HCT116 (cell line): ENCODE data around the gene EVC.

ENCODE experiments used
- CEBPB ChIP-seq: IDR thresholded peaks from 2 replicates; pipeline ENCODE4 v1.6.1; 2012; ENCODE audit warnings: low read depth
- EGR1 ChIP-seq: IDR thresholded peaks from 2 replicates; pipeline ENCODE4 v1.6.1; 2012; ENCODE audit warnings: low read depth
- EZH2phosphoT487 ChIP-seq: fragments of 200-600 bp; IDR thresholded peaks from 2 replicates; pipeline ENCODE4 v1.6.1; 2018; ENCODE audit warnings: antibody characterized with exemption, borderline replicate concordance
- JUND ChIP-seq: IDR thresholded peaks from 2 replicates; pipeline ENCODE4 v1.6.1; 2012
- POLR2A ChIP-seq: IDR thresholded peaks from 2 replicates; pipeline ENCODE4 v1.7.0; 2011; ENCODE audit warnings: borderline replicate concordance; ENCODE audit not compliant: insufficient read depth, insufficient read length; ENCODE audit errors: extremely low read depth
- POLR2AphosphoS5 ChIP-seq: IDR thresholded peaks from 2 replicates; pipeline ENCODE4 v1.6.1; 2011; ENCODE audit warnings: mild to moderate bottlenecking, low read depth, low read length, moderate library complexity
- RAD21 ChIP-seq: IDR thresholded peaks from 2 replicates; pipeline ENCODE4 v1.6.1; 2012; ENCODE audit warnings: low read depth, mild to moderate bottlenecking
- SIN3A ChIP-seq: IDR thresholded peaks from 2 replicates; pipeline ENCODE4 v1.6.1; 2012; ENCODE audit warnings: low read depth
- TCF7L2 ChIP-seq: IDR thresholded peaks from 2 replicates; pipeline ENCODE4 v1.7.0; 2011; ENCODE audit warnings: borderline replicate concordance, inconsistent platforms; ENCODE audit not compliant: insufficient read depth, insufficient read length; ENCODE audit errors: extremely low read depth
- ZFX ChIP-seq: fragments of 450-650 bp; IDR thresholded peaks from 2 replicates; pipeline ENCODE4 v1.6.1; 2017
- TF ChIP-seq, protein P1 (sequence below): IDR thresholded peaks from 2 replicates; pipeline ENCODE4 v1.6.1; 2012
- TF ChIP-seq, protein P2 (sequence below): IDR thresholded peaks from 2 replicates; pipeline ENCODE4 v1.6.1; 2012
- TF ChIP-seq, protein P3 (sequence below), 3 experiments: fragments of 200-600 bp in 1 of 3; sonication (generic) in 1 of 3; IDR thresholded peaks in 2 of 3; conservative IDR thresholded peaks in 1 of 3; 2 replicates each; pipeline ENCODE4 v1.5.1; 2012 to 2017; ENCODE audit warnings: low read depth in 2 of 3, low read length in 2 of 3, antibody characterized with exemption in 1 of 3, borderline replicate concordance in 1 of 3, control low read depth in 1 of 3, mild to moderate bottlenecking in 1 of 3, mixed read lengths in 1 of 3, mixed run types in 1 of 3, moderate library complexity in 1 of 3; ENCODE audit not compliant: insufficient read depth in 1 of 3
- TF ChIP-seq, protein P4 (sequence below): IDR thresholded peaks from 2 replicates; pipeline ENCODE4 v1.6.1; 2011; ENCODE audit warnings: mild to moderate bottlenecking, low read length, moderate library complexity; ENCODE audit not compliant: insufficient replicate concordance; ENCODE audit errors: extremely low read depth

DNA sequence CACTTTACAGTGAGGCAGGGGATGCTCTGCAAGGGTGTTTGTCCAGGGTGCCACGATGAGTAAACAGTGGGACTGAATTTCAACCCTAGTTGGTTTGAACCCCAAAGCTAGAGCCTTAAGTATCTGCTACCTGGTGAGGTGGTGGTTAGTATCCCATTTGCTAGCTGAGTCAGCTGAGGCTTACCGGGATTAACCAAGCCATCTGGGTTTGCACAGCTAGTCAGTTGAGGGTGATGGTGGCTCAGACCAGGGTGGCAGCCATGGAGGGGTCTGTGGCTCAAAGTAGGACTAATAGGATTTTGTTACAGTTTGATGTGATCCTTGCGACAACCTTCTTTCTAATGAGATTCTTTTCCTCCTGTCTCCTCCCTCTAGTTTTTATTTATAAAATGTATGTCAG lies 1.9 kb downstream of the EVC start:
- TF ChIP-seq SIN3A = no peak
- TF ChIP-seq CEBPB = no peak
- no peak for TF ChIP-seq RAD21
- TF ChIP-seq, protein P1, sequence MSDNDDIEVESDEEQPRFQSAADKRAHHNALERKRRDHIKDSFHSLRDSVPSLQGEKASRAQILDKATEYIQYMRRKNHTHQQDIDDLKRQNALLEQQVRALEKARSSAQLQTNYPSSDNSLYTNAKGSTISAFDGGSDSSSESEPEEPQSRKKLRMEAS = no peak
- TF ChIP-seq POLR2AphosphoS5 = no peak
- TF ChIP-seq, protein P2, sequence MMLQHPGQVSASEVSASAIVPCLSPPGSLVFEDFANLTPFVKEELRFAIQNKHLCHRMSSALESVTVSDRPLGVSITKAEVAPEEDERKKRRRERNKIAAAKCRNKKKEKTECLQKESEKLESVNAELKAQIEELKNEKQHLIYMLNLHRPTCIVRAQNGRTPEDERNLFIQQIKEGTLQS = no peak
- TF ChIP-seq, protein P3, sequence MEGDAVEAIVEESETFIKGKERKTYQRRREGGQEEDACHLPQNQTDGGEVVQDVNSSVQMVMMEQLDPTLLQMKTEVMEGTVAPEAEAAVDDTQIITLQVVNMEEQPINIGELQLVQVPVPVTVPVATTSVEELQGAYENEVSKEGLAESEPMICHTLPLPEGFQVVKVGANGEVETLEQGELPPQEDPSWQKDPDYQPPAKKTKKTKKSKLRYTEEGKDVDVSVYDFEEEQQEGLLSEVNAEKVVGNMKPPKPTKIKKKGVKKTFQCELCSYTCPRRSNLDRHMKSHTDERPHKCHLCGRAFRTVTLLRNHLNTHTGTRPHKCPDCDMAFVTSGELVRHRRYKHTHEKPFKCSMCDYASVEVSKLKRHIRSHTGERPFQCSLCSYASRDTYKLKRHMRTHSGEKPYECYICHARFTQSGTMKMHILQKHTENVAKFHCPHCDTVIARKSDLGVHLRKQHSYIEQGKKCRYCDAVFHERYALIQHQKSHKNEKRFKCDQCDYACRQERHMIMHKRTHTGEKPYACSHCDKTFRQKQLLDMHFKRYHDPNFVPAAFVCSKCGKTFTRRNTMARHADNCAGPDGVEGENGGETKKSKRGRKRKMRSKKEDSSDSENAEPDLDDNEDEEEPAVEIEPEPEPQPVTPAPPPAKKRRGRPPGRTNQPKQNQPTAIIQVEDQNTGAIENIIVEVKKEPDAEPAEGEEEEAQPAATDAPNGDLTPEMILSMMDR (IDR thresholded peaks at IDR 0.05 in 2 of 3, conservative IDR thresholded peaks at IDR 0.05 in 1 of 3; ENCODE audit: borderline replicate concordance in 1 of 3, insufficient read depth in 1 of 3, low read depth in 2 of 3, low read length in 2 of 3) = no peak
- TF ChIP-seq TCF7L2 = no peak
- no peak for TF ChIP-seq EGR1
- TF ChIP-seq POLR2A = no peak
- TF ChIP-seq, protein P4, sequence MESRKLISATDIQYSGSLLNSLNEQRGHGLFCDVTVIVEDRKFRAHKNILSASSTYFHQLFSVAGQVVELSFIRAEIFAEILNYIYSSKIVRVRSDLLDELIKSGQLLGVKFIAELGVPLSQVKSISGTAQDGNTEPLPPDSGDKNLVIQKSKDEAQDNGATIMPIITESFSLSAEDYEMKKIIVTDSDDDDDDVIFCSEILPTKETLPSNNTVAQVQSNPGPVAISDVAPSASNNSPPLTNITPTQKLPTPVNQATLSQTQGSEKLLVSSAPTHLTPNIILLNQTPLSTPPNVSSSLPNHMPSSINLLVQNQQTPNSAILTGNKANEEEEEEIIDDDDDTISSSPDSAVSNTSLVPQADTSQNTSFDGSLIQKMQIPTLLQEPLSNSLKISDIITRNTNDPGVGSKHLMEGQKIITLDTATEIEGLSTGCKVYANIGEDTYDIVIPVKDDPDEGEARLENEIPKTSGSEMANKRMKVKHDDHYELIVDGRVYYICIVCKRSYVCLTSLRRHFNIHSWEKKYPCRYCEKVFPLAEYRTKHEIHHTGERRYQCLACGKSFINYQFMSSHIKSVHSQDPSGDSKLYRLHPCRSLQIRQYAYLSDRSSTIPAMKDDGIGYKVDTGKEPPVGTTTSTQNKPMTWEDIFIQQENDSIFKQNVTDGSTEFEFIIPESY = no peak
- TF ChIP-seq ZFX = no peak
- TF ChIP-seq EZH2phosphoT487 = no peak
- TF ChIP-seq JUND = no peak
